K562 (cell line): ENCODE results near the gene TIGD1. TPM values are rescaled to one million over a fixed set of nuclear protein-coding genes. Genes with fewer than 3 reads are reported as not detected.

Experiments used
- ATAC-seq: fragments of 200-7000 bp; cut with Tn5 transposase; 3 replicates; pipeline ENCODE4 v1.9.1; 2020; ENCODE audit warnings: moderate library complexity
- BruUV-seq: library from RNA; stranded (reverse); fragments of 400-500 nt; replicated peaks from 2 replicates; lab custom pipeline; 2021; lab: Mats Ljungman, UMichigan
- CTCF ChIA-PET: fragments of 300-600 bp; formaldehyde crosslinking; extraction: SDS; loops from one replicate; lab custom pipeline; 2021; ENCODE audit warnings: low intra/inter-chr PET ratio; lab: Yijun Ruan, JAX
- POLR2A ChIA-PET: fragments of 300-600, 350-650 bp; sonication (Branson Sonifier 250); formaldehyde crosslinking; extraction: SDS; loops from one replicate; lab custom pipeline; 2021; ENCODE audit warnings: antibody characterized with exemption, inconsistent platforms; lab: Yijun Ruan, JAX
- DNase-seq, 4 experiments: peaks; one replicate each; pipeline versions ENCODE4 v3.0.0 to v3.0.0-alpha.2; 2011 to 2018; ENCODE audit warnings: low spot score in 3 of 4, mixed read lengths in 3 of 4; ENCODE audit errors: extremely low read depth in 1 of 4
- FAIRE-seq: peaks from 2 replicates; lab custom pipeline; 2011; peaks lifted over from hg19 to GRCh38; lab: Jason Lieb, UNC
- H2AFZ ChIP-seq: 2 replicates; pipeline ENCODE4 v1.6.0; 2011; ENCODE audit warnings: low read depth, low read length, control low read depth, inconsistent platforms
- H3K27ac ChIP-seq: fragments of 200-600 bp; 3 replicates; pipeline ENCODE4 v1.8.0; 2011; ENCODE audit warnings: low read depth, mild to moderate bottlenecking, control low read depth, inconsistent platforms, low read length, moderate library complexity, mixed read lengths; ENCODE audit errors: extremely low read depth
- H3K27me3 ChIP-seq, 2 experiments: fragments of 300-600 bp in 1 of 2; 2 replicates in 1 of 2; 3 replicates in 1 of 2; pipeline versions ENCODE4 v1.6.0 to v1.8.0; 2011; ENCODE audit warnings: inconsistent platforms in 2 of 2, low read length in 2 of 2, mild to moderate bottlenecking in 1 of 2, mixed read lengths in 1 of 2, moderate library complexity in 1 of 2; ENCODE audit not compliant: control insufficient read depth in 2 of 2, insufficient read depth in 2 of 2
- H3K36me3 ChIP-seq: fragments of 300-600 bp; 3 replicates; pipeline ENCODE4 v1.8.0; 2011; ENCODE audit warnings: mild to moderate bottlenecking, low read length, inconsistent platforms; ENCODE audit not compliant: control insufficient read depth, insufficient read depth
- H3K4me1 ChIP-seq, 2 experiments: fragments of 200-600 bp in 1 of 2; replicated peaks in 1 of 2; 2 replicates in 1 of 2; 3 replicates in 1 of 2; pipeline versions ENCODE4 v1.5.1 to v1.8.0; 2011; ENCODE audit warnings: inconsistent platforms in 2 of 2, low read length in 2 of 2, mild to moderate bottlenecking in 1 of 2, mixed read lengths in 1 of 2, moderate library complexity in 1 of 2; ENCODE audit not compliant: control insufficient read depth in 2 of 2, insufficient read depth in 2 of 2
- H3K4me2 ChIP-seq: 2 replicates; pipeline ENCODE4 v1.6.1; 2011; ENCODE audit warnings: low read length, control low read depth, inconsistent platforms, mixed read lengths; ENCODE audit not compliant: insufficient read depth
- H3K4me3 ChIP-seq: fragments of 200-600 bp; sonication (generic), shearing (Covaris generic); 2 replicates; pipeline ENCODE4 v1.5.1; 2016; ENCODE audit warnings: control low read depth, inconsistent platforms
- H3K79me2 ChIP-seq: fragments of 200-600 bp; 3 replicates; pipeline ENCODE4 v1.8.0; 2011; ENCODE audit warnings: low read length, inconsistent platforms; ENCODE audit not compliant: control insufficient read depth, insufficient read depth
- H3K9ac ChIP-seq, 2 experiments: 2 replicates each; pipeline versions ENCODE4 v1.6.0 to v1.6.1; 2011; ENCODE audit warnings: low read depth in 2 of 2, low read length in 2 of 2, control low read depth in 1 of 2, inconsistent platforms in 1 of 2, mild to moderate bottlenecking in 1 of 2, mixed read lengths in 1 of 2; ENCODE audit not compliant: insufficient read depth in 1 of 2
- H3K9me1 ChIP-seq: one replicate; pipeline ENCODE4 v1.6.0; 2011; ENCODE audit warnings: inconsistent platforms, mild to moderate bottlenecking, low read length, moderate library complexity; ENCODE audit not compliant: control insufficient read depth, insufficient read depth
- H3K9me3 ChIP-seq: replicated peaks from 2 replicates; pipeline ENCODE4 v1.5.1; 2011; ENCODE audit warnings: low read depth, low read length, inconsistent platforms; ENCODE audit not compliant: control insufficient read depth, insufficient read depth
- H4K20me1 ChIP-seq: replicated peaks from 2 replicates; pipeline ENCODE4 v1.6.1; 2011; ENCODE audit warnings: low read length, inconsistent platforms, mixed read lengths; ENCODE audit not compliant: control insufficient read depth, insufficient read depth
- BMI1 ChIP-seq: fragments of 150-350 bp; IDR thresholded peaks from 2 replicates; pipeline ENCODE4 v1.6.1; 2014; ENCODE audit warnings: low read length
- BRD4 ChIP-seq: fragments of 200-600 bp; sonication (generic); IDR thresholded peaks from 2 replicates; pipeline ENCODE4 v1.6.1; 2017; ENCODE audit warnings: inconsistent platforms
- FOXK1 ChIP-seq: sonication (generic); formaldehyde crosslinking; IDR thresholded peaks from 2 replicates; pipeline ENCODE4 v1.8.0; 2022; ENCODE audit warnings: missing genetic modification reagents, mild to moderate bottlenecking, borderline replicate concordance
- NFE2 ChIP-seq: IDR thresholded peaks from 2 replicates; pipeline ENCODE4 v1.6.1; 2014; ENCODE audit warnings: antibody characterized with exemption, low read depth
- RNF2 ChIP-seq: sonication (generic); IDR thresholded peaks from 2 replicates; pipeline ENCODE4 v1.6.1; 2016
- ZNF140 ChIP-seq: fragments of 250-450 bp; sonication (Bioruptor Pico); IDR thresholded peaks from 2 replicates; pipeline ENCODE4 v1.8.0; 2021; ENCODE audit warnings: moderate library complexity, mild to moderate bottlenecking, inconsistent platforms
- ZNF184 ChIP-seq: sonication (generic); formaldehyde crosslinking; IDR thresholded peaks from 2 replicates; pipeline ENCODE4 v1.5.0; 2020; ENCODE audit warnings: missing genetic modification reagents
- ZNF24 ChIP-seq: fragments of 450-650 bp; IDR thresholded peaks from 2 replicates; pipeline ENCODE4 v1.6.1; 2016
- ZNF77 ChIP-seq: fragments of 250-450 bp; sonication (Bioruptor Pico); IDR thresholded peaks from 2 replicates; pipeline ENCODE4 v1.5.0; 2020
- WGBS: fragments of 100-300 bp; shearing (Covaris generic); methylation state at CpG from one replicate; pipeline ENCODE4 v1.1.6; 2016; ENCODE audit warnings: low coverage, mixed read lengths; ENCODE audit not compliant: insufficient coverage; ENCODE audit errors: missing lambda C conversion rate; 5-methylcytosine and 5-hydroxymethylcytosine counted together
- in situ Hi-C: fragments of 300-500 bp; cut with MboI; formaldehyde crosslinking; loops from 4 replicates; pipeline ENCODE4 v1.15.0; 2018; ENCODE audit warnings: inconsistent platforms, mixed read lengths
- intact Hi-C: fragments of 100-400 bp; cut with micrococcal nuclease; formaldehyde crosslinking; loops from 2 replicates; pipeline ENCODE4 v1.14.2; 2022
- polyA plus RNA-seq, 8 experiments: library from polyadenylated mRNA; depleted of rRNA in 4 of 8; stranded (reverse) in 5 of 8; unstranded in 3 of 8; fragments of >200 nt; fragmentation: Nextera tagmentation in 2 of 8; fragmentation: Illumina TruSeq in 1 of 8; extraction: Ambion mirVana in 2 of 8; extraction: Trizol in 1 of 8; gene quantifications; 2 replicates each; pipeline versions ENCODE4 v1.2.1 to v1.2.3, GENCODE V29; 2011 to 2014; ENCODE audit warnings: inconsistent platforms in 1 of 8, missing spikeins in 1 of 8
- total RNA-seq, 7 experiments: library from RNA; depleted of rRNA in 6 of 7; stranded (reverse); fragments of >200 nt in 6 of 7; fragmentation: Illumina TruSeq in 2 of 7; extraction: Trizol in 2 of 7; gene quantifications; 2 replicates each; pipeline versions ENCODE4 v1.2.1 to v1.2.3, GENCODE V29; 2011 to 2021; ENCODE audit warnings: low replicate concordance in 1 of 7
- TF ChIP-seq, protein P1 (sequence below): fragments of 250-450 bp; sonication (Bioruptor Pico); IDR thresholded peaks from 2 replicates; pipeline ENCODE4 v1.4.0; 2020; ENCODE audit warnings: mild to moderate bottlenecking, moderate library complexity
- TF ChIP-seq, protein P2 (sequence below): sonication (generic); formaldehyde crosslinking; IDR thresholded peaks from 2 replicates; pipeline ENCODE4 v1.8.0; 2022; ENCODE audit warnings: mild to moderate bottlenecking, missing genetic modification reagents
- TF ChIP-seq, protein P3 (sequence below): fragments of 250-450 bp; sonication (Bioruptor Pico); IDR thresholded peaks from 2 replicates; pipeline ENCODE4 v1.5.0; 2021; ENCODE audit warnings: mild to moderate bottlenecking, borderline replicate concordance

The TIGD1 gene
- total and polyA plus RNA-seq, 9 of the 15 experiments (the other 6 are each of a cell fraction or from before 2014, with no cell fraction given), result 2.0 to 10.1 (median 6.6) TPM

DNA sequence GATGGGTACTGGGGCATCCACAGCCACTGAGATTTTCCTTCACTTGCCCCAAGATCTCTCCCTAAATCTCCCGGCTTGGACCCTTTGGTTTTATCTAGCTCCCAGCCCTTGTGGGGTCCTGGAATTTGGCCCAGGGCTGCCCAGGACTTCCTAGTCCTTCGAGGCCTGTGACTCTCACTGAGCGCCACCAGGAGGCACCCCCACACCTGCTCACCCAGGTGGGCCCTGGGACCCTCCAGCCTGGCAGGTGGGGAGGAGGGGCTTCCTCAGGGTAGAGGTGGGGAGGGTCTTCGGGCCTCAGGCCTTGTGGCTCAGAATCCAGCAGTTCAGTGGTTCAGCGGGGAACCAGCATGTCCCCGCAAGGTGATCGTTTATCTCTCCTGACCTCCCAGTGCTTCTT is 42.1 kb downstream of the TIGD1 start:
- FAIRE-seq, result no peak
- intact Hi-C loops (no loop called here), in situ Hi-C loops (no loop called here)
- 13% methylated on average over 3 of the region's 7 CpGs for WGBS
- DNase-seq, result no peak
- H3K27me3 ChIP-seq, result peaks cover 3 to 62% of the 10 kb centered on the region in 2 experiments; a peak in 2 of 5 replicates
- no peak overlapping the region for H2AFZ ChIP-seq
- peaks cover 0 to 4% of the 10 kb centered on the region in 2 experiments; a peak in 2 of 5 replicates for H3K4me1 ChIP-seq
- ChIA-PET POLR2A (no interaction called here), CTCF (no interaction called here)
- H3K36me3 ChIP-seq, result no peaks in the 10 kb centered on the region
- no peaks in the 10 kb centered on the region for H4K20me1 ChIP-seq
- no peak overlapping the region for H3K4me3 ChIP-seq
- no peaks in the 10 kb centered on the region for H3K9me3 ChIP-seq
- no peak overlapping the region for H3K27ac ChIP-seq
- TF ChIP-seq FOXK1 (CRISPR knock-in tag) (no peak), BMI1 (no peak), ZNF77 (CRISPR knock-in tag) (no peak), NFE2 (no peak), BRD4 (no peak), ZNF140 (CRISPR knock-in tag) (no peak), ZNF184 (no peak), RNF2 (no peak), ZNF24 (no peak)
- TF ChIP-seq, protein P1, sequence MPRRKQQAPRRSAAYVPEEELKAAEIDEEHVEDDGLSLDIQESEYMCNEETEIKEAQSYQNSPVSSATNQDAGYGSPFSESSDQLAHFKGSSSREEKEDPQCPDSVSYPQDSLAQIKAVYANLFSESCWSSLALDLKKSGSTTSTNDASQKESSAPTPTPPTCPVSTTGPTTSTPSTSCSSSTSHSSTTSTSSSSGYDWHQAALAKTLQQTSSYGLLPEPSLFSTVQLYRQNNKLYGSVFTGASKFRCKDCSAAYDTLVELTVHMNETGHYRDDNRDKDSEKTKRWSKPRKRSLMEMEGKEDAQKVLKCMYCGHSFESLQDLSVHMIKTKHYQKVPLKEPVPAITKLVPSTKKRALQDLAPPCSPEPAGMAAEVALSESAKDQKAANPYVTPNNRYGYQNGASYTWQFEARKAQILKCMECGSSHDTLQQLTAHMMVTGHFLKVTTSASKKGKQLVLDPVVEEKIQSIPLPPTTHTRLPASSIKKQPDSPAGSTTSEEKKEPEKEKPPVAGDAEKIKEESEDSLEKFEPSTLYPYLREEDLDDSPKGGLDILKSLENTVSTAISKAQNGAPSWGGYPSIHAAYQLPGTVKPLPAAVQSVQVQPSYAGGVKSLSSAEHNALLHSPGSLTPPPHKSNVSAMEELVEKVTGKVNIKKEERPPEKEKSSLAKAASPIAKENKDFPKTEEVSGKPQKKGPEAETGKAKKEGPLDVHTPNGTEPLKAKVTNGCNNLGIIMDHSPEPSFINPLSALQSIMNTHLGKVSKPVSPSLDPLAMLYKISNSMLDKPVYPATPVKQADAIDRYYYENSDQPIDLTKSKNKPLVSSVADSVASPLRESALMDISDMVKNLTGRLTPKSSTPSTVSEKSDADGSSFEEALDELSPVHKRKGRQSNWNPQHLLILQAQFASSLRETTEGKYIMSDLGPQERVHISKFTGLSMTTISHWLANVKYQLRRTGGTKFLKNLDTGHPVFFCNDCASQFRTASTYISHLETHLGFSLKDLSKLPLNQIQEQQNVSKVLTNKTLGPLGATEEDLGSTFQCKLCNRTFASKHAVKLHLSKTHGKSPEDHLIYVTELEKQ (CRISPR knock-in tag), result no peak
- TF ChIP-seq, protein P2, sequence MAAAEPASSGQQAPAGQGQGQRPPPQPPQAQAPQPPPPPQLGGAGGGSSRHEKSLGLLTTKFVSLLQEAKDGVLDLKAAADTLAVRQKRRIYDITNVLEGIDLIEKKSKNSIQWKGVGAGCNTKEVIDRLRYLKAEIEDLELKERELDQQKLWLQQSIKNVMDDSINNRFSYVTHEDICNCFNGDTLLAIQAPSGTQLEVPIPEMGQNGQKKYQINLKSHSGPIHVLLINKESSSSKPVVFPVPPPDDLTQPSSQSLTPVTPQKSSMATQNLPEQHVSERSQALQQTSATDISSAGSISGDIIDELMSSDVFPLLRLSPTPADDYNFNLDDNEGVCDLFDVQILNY (CRISPR knock-in tag), result no peak
- TF ChIP-seq, protein P3, sequence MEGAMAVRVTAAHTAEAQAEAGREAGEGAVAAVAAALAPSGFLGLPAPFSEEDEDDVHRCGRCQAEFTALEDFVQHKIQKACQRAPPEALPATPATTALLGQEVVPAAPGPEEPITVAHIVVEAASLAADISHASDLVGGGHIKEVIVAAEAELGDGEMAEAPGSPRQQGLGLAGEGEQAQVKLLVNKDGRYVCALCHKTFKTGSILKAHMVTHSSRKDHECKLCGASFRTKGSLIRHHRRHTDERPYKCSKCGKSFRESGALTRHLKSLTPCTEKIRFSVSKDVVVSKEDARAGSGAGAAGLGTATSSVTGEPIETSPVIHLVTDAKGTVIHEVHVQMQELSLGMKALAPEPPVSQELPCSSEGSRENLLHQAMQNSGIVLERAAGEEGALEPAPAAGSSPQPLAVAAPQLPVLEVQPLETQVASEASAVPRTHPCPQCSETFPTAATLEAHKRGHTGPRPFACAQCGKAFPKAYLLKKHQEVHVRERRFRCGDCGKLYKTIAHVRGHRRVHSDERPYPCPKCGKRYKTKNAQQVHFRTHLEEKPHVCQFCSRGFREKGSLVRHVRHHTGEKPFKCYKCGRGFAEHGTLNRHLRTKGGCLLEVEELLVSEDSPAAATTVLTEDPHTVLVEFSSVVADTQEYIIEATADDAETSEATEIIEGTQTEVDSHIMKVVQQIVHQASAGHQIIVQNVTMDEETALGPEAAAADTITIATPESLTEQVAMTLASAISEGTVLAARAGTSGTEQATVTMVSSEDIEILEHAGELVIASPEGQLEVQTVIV (CRISPR knock-in tag), result no peak
- H3K9ac ChIP-seq, result no peak overlapping the region
- H3K4me2 ChIP-seq, result no peak overlapping the region
- no peaks in the 10 kb centered on the region for H3K9me1 ChIP-seq
- no TSS peak for BruUV-seq
- ATAC-seq, result no peak
- no peaks in the 10 kb centered on the region for H3K79me2 ChIP-seq
